PC-9 (cell line): ENCODE results near the gene PLCD3.

ENCODE experiments used
- CTCF ChIP-seq: fragments of 200-600 bp; sonication (generic); conservative IDR thresholded peaks from 2 replicates; pipeline ENCODE4 v1.6.1; 2017; ENCODE audit warnings: mixed run types, antibody characterized with exemption, mild to moderate bottlenecking, moderate library complexity
- EZH2 ChIP-seq: fragments of 200-600 bp; sonication (generic); IDR thresholded peaks from 2 replicates; pipeline ENCODE4 v1.8.0; 2017; ENCODE audit warnings: antibody characterized with exemption, low read depth

- TF ChIP-seq EZH2 (no peak), CTCF (no peak)
These were observed 43.6 kb downstream of the PLCD3 start for GRCh38 chr17:45088741-45089140.
